GM12891 (cell line): Measurements from ENCODE around the gene ARFGEF2.

Experiments
- POLR2A ChIP-seq: IDR thresholded peaks from 2 replicates; pipeline ENCODE4 v1.6.1; 2011; ENCODE audit warnings: low read depth, low read length, control low read depth
- POLR2AphosphoS5 ChIP-seq: IDR thresholded peaks from 2 replicates; pipeline ENCODE4 v1.6.1; 2011; ENCODE audit warnings: low read depth, low read length, control low read depth
- TAF1 ChIP-seq: IDR thresholded peaks from 2 replicates; pipeline ENCODE4 v1.6.1; 2011; ENCODE audit warnings: low read depth, low read length, control low read depth

- TF ChIP-seq POLR2A, result no peak
- TF ChIP-seq POLR2AphosphoS5, result no peak
- TF ChIP-seq TAF1, result no peak
Measured at GRCh38 chr20:48959899-48960550, 38.5 kb downstream of the ARFGEF2 start.
